ENCODE measurements around the gene OR2T1. TPM values are rescaled to one million over a fixed set of nuclear protein-coding genes. Genes with fewer than 3 reads are reported as not detected.
"Not testable (repeated sequence)": the region's sequence is repeated elsewhere in the genome, so short reads cannot be mapped to it uniquely, and the experiment has no call there.

The OR2T1 gene
- total RNA-seq, 1 donor from 2014 or later: not detected

DNA sequence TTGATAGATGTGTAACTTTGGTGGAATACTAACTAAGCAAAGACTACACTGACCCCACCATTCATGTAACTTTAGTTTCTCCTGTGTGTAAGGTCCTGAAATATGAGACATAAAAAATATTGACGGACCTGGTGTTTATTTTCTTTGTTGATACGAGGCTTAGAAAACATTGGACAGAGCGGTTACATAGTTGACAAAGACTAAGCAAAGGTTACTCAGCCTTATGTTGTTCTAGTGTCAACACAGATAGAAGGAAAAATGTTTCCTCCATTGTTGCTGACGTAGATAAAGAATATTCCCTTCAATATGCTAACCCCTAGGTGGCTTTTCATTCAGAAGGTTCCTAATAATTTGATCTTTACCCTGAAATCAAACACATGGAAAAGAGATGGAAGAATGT, 52.2 kb downstream of the OR2T1 start:
- H3K27me3 ChIP-seq (ENCODE audit: insufficient read depth, low read length); H4K20me1 ChIP-seq (ENCODE audit: insufficient read depth, low read length); H3K9me3 Mint-ChIP-seq (ENCODE audit: unreplicated experiment); H3K27ac Mint-ChIP-seq (ENCODE audit: unreplicated experiment); H3K4me3 Mint-ChIP-seq (ENCODE audit: unreplicated experiment); H3K4me2 ChIP-seq (ENCODE audit: low read length); H3K4me1 ChIP-seq (ENCODE audit: insufficient read depth, low read length); H3K9ac ChIP-seq (ENCODE audit: low read length); DNase-seq (ENCODE audit: low read depth); H3K36me3 Mint-ChIP-seq (ENCODE audit: low read depth, unreplicated experiment); H3K9me3 ChIP-seq (ENCODE audit: insufficient read depth, low read depth, low read length); H2AFZ ChIP-seq (ENCODE audit: low read depth, low read length); FAIRE-seq; H3K27me3 Mint-ChIP-seq (ENCODE audit: low read depth, unreplicated experiment); H3K36me3 ChIP-seq (ENCODE audit: insufficient read depth, low read length); H3K4me3 ChIP-seq (ENCODE audit: insufficient read depth, low read depth, low read length); H3K4me1 Mint-ChIP-seq (ENCODE audit: low read depth, unreplicated experiment); H3K27ac ChIP-seq (ENCODE audit: low read depth, low read length); H3K79me2 ChIP-seq (ENCODE audit: insufficient read depth, low read length): not testable (repeated sequence)

DNA sequence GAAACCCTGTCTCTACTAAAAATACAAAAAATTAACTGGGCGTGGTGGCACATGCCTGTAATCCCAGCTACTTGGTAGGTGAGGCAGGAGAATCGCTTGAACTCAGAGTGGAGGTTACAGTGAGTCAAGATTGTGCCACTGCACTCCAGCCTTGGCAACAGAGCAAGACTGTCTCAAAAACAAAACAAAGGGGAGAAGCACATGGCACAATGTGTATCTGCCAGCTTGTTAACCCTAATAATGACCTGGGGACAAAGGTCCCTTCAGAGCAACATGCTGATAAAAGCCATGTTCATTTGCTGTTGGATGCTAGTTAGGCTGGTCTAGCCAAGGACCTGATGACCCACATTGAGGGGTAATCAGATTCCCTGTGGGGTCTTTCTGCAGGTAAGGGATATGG, 53.8 kb downstream of the OR2T1 start:
- DNase-seq (ENCODE audit: low read depth); H3K9me3 ChIP-seq (ENCODE audit: insufficient read depth, low read depth, low read length); H4K20me1 ChIP-seq (ENCODE audit: insufficient read depth, low read length); H3K9me3 Mint-ChIP-seq (ENCODE audit: unreplicated experiment); H3K27ac Mint-ChIP-seq (ENCODE audit: unreplicated experiment); H3K36me3 ChIP-seq (ENCODE audit: insufficient read depth, low read length); H3K79me2 ChIP-seq (ENCODE audit: insufficient read depth, low read length); H3K27me3 Mint-ChIP-seq (ENCODE audit: low read depth, unreplicated experiment); FAIRE-seq; H3K4me3 ChIP-seq (ENCODE audit: insufficient read depth, low read depth, low read length); H3K9ac ChIP-seq (ENCODE audit: low read length); H3K4me1 ChIP-seq (ENCODE audit: insufficient read depth, low read length); H3K36me3 Mint-ChIP-seq (ENCODE audit: low read depth, unreplicated experiment); H3K4me2 ChIP-seq (ENCODE audit: low read length); H3K27ac ChIP-seq (ENCODE audit: low read depth, low read length); H3K4me3 Mint-ChIP-seq (ENCODE audit: unreplicated experiment); H3K27me3 ChIP-seq (ENCODE audit: insufficient read depth, low read length); H2AFZ ChIP-seq (ENCODE audit: low read depth, low read length); H3K4me1 Mint-ChIP-seq (ENCODE audit: low read depth, unreplicated experiment): not testable (repeated sequence)

Other genes with a start within 250 kb of the OR2T1 start
- gene OR2M2, start 228.2 kb upstream of the OR2T1 start, total RNA-seq: not detected in 2 replicates
- not detected in 2 replicates for gene OR2M3, start 205.8 kb upstream of the OR2T1 start, total RNA-seq
- gene OR2M4, start 171.6 kb upstream of the OR2T1 start, total RNA-seq: not detected in 2 replicates
- not detected in 2 replicates for gene OR2T33, start 125.1 kb upstream of the OR2T1 start, total RNA-seq
- gene OR2T12, start 99.6 kb upstream of the OR2T1 start, total RNA-seq: not detected in 2 replicates
- not detected in 2 replicates for gene OR2M7, start 78.5 kb upstream of the OR2T1 start, total RNA-seq
- gene OR14C36, start 54.3 kb upstream of the OR2T1 start, total RNA-seq: not detected in 2 replicates
- gene OR2T4, start 41.4 kb upstream of the OR2T1 start, total RNA-seq: not detected in 2 replicates
- not detected in 2 replicates for gene OR2T6, start 27.3 kb upstream of the OR2T1 start, total RNA-seq
- gene OR2T2, start 42.6 kb downstream of the OR2T1 start, total RNA-seq: not detected in 2 replicates
- not detected in 2 replicates for gene OR2T3, start 70.3 kb downstream of the OR2T1 start, total RNA-seq
- gene OR2T5, start 85.5 kb downstream of the OR2T1 start, total RNA-seq: not detected in 2 replicates
- not detected in 2 replicates for gene OR2G6, start 105.0 kb downstream of the OR2T1 start, total RNA-seq
- not detected in 2 replicates for gene OR2T29, start 159.7 kb downstream of the OR2T1 start, total RNA-seq
- gene OR2T34, start 171.7 kb downstream of the OR2T1 start, total RNA-seq: not detected in 2 replicates
- gene OR2T10, start 194.7 kb downstream of the OR2T1 start, total RNA-seq: not detected in 2 replicates
- gene OR2T11, start 232.0 kb downstream of the OR2T1 start, total RNA-seq: not detected in 2 replicates
- gene OR2T35, start 242.2 kb downstream of the OR2T1 start, total RNA-seq: not detected in 2 replicates

All from astrocyte (in vitro differentiated cells and primary cell).